ENCODE measurements around the gene LLGL2.

The LLGL2 gene

GRCh38 chr17:75612906-75613626 lies 87.6 kb downstream of the LLGL2 start:
- no peak for TF ChIP-seq CTCF (conservative IDR thresholded peaks at IDR 0.05; ENCODE audit: low read depth, low read length)
- H3K4me3 ChIP-seq (ENCODE audit: low read depth, low read length), result no peak overlapping the region
- no peak for DNase-seq (ENCODE audit: low read depth)

- TF ChIP-seq CTCF (conservative IDR thresholded peaks at IDR 0.05; ENCODE audit: low read depth, low read length), result peak; percentile 16
- DNase-seq (ENCODE audit: low read depth), result no peak
- H3K4me3 ChIP-seq (ENCODE audit: low read depth, low read length), result no peak overlapping the region
Measured at GRCh38 chr17:75614006-75614405, 88.5 kb downstream of the LLGL2 start.

GRCh38 chr17:75614556-75615270 lies 89.2 kb downstream of the LLGL2 start:
- no peak overlapping the region for H3K4me3 ChIP-seq (ENCODE audit: low read depth, low read length)
- TF ChIP-seq CTCF (conservative IDR thresholded peaks at IDR 0.05; ENCODE audit: low read depth, low read length), result no peak

GRCh38 chr17:75615301-75615700 lies 89.8 kb downstream of the LLGL2 start:
- H3K4me3 ChIP-seq (ENCODE audit: low read depth, low read length), result no peak overlapping the region
- DNase-seq (ENCODE audit: low read depth), result no peak
- TF ChIP-seq CTCF (conservative IDR thresholded peaks at IDR 0.05; ENCODE audit: low read depth, low read length), result no peak

More at GRCh38 chr17:75614556-75615270, 89.2 kb downstream of the LLGL2 start:
- no peak for DNase-seq (ENCODE audit: low read depth)

- no peak overlapping the region for H3K4me3 ChIP-seq (ENCODE audit: low read depth, low read length)
- no peak for DNase-seq (ENCODE audit: low read depth)
- no peak for TF ChIP-seq CTCF (conservative IDR thresholded peaks at IDR 0.05; ENCODE audit: low read depth, low read length)
Measured at GRCh38 chr17:75616521-75617122, 91.1 kb downstream of the LLGL2 start.

- no peak overlapping the region for H3K4me3 ChIP-seq (ENCODE audit: low read depth, low read length)
- no peak for TF ChIP-seq CTCF (conservative IDR thresholded peaks at IDR 0.05; ENCODE audit: low read depth, low read length)
- DNase-seq (ENCODE audit: low read depth), result no peak
Measured at GRCh38 chr17:75617218-75617617, 91.7 kb downstream of the LLGL2 start.
